ENCODE measurements around the gene MCUR1. TPM values are rescaled to one million over a fixed set of nuclear protein-coding genes. Genes with fewer than 3 reads are reported as not detected.

MCUR1 gene
- total and polyA plus RNA-seq, 2 donors from 2014 or later, result 24.1 to 39.8 TPM

- intact Hi-C loops (cut with DNase I), result no loop called here
- Histone ChIP-seq H3K4me1 (ENCODE audit: control insufficient read depth in 2 of 3, insufficient read depth in 2 of 3, low read depth in 1 of 3, low read length in 3 of 3) (no peaks in the 10 kb centered on the region), H3K9ac (ENCODE audit: low read length in 3 of 3) (no peak overlapping the region), H3K9me3 (ENCODE audit: control insufficient read depth in 2 of 3, insufficient read depth in 1 of 3, low read length in 3 of 3) (no peaks in the 10 kb centered on the region), H3K27me3 (ENCODE audit: control insufficient read depth, insufficient read depth, low read length) (no peaks in the 10 kb centered on the region), H3K27ac (ENCODE audit: low read depth in 2 of 2, low read length in 2 of 2) (no peak overlapping the region), H3K36me3 (ENCODE audit: control insufficient read depth in 2 of 3, insufficient read depth in 3 of 3, low read length in 3 of 3) (no peaks in the 10 kb centered on the region), H3K4me3 (ENCODE audit: low read length in 3 of 3) (no peak overlapping the region)
- TF ChIP-seq, protein P1, sequence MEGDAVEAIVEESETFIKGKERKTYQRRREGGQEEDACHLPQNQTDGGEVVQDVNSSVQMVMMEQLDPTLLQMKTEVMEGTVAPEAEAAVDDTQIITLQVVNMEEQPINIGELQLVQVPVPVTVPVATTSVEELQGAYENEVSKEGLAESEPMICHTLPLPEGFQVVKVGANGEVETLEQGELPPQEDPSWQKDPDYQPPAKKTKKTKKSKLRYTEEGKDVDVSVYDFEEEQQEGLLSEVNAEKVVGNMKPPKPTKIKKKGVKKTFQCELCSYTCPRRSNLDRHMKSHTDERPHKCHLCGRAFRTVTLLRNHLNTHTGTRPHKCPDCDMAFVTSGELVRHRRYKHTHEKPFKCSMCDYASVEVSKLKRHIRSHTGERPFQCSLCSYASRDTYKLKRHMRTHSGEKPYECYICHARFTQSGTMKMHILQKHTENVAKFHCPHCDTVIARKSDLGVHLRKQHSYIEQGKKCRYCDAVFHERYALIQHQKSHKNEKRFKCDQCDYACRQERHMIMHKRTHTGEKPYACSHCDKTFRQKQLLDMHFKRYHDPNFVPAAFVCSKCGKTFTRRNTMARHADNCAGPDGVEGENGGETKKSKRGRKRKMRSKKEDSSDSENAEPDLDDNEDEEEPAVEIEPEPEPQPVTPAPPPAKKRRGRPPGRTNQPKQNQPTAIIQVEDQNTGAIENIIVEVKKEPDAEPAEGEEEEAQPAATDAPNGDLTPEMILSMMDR (IDR thresholded peaks at IDR 0.05; ENCODE audit: borderline replicate concordance, extremely low read depth, insufficient read depth), result no peak
- FAIRE-seq (no peak), DNase-seq (no peak)
These were observed 53.8 kb downstream of the MCUR1 start for GRCh38 chr6:13760307-13761304.

- FAIRE-seq (no peak), DNase-seq (no peak)
- TF ChIP-seq, protein P1 (IDR thresholded peaks at IDR 0.05; ENCODE audit: borderline replicate concordance, extremely low read depth, insufficient read depth), result no peak
- Histone ChIP-seq H3K9ac (ENCODE audit: low read length in 3 of 3) (no peak overlapping the region), H3K9me3 (ENCODE audit: control insufficient read depth in 2 of 3, insufficient read depth in 1 of 3, low read length in 3 of 3) (no peaks in the 10 kb centered on the region), H3K4me1 (ENCODE audit: control insufficient read depth in 2 of 3, insufficient read depth in 2 of 3, low read depth in 1 of 3, low read length in 3 of 3) (no peaks in the 10 kb centered on the region), H3K27me3 (ENCODE audit: control insufficient read depth, insufficient read depth, low read length) (no peaks in the 10 kb centered on the region), H3K27ac (ENCODE audit: low read depth in 2 of 2, low read length in 2 of 2) (no peak overlapping the region), H3K4me3 (ENCODE audit: low read length in 3 of 3) (no peak overlapping the region), H3K36me3 (ENCODE audit: control insufficient read depth in 2 of 3, insufficient read depth in 3 of 3, low read length in 3 of 3) (no peaks in the 10 kb centered on the region)
- intact Hi-C loops (cut with DNase I), result no loop called here
These were observed 55.3 kb downstream of the MCUR1 start for GRCh38 chr6:13759025-13759424.

- no peaks in the 10 kb centered on the region for H3K27me3 ChIP-seq (ENCODE audit: control insufficient read depth, insufficient read depth, low read length)
- H3K36me3 ChIP-seq (ENCODE audit: control insufficient read depth in 2 of 3, insufficient read depth in 3 of 3, low read length in 3 of 3), result no peaks in the 10 kb centered on the region
- no peak overlapping the region for H3K27ac ChIP-seq (ENCODE audit: low read depth in 2 of 2, low read length in 2 of 2)
- FAIRE-seq (no peak), DNase-seq (no peak)
- no peak overlapping the region for H3K4me3 ChIP-seq (ENCODE audit: low read length in 3 of 3)
- intact Hi-C loops (cut with DNase I), result no loop called here
- H3K4me1 ChIP-seq (ENCODE audit: control insufficient read depth in 2 of 3, insufficient read depth in 2 of 3, low read depth in 1 of 3, low read length in 3 of 3), result no peaks in the 10 kb centered on the region
- TF ChIP-seq, protein P1 (IDR thresholded peaks at IDR 0.05; ENCODE audit: borderline replicate concordance, extremely low read depth, insufficient read depth), result no peak
- H3K9ac ChIP-seq (ENCODE audit: low read length in 3 of 3), result no peak overlapping the region
- no peaks in the 10 kb centered on the region for H3K9me3 ChIP-seq (ENCODE audit: control insufficient read depth in 2 of 3, insufficient read depth in 1 of 3, low read length in 3 of 3)
These were observed 59.7 kb downstream of the MCUR1 start for GRCh38 chr6:13754644-13755043.

All from kidney (tissue), 14 donors.